ENCODE measurements around the gene RFC2.
A peak's percentile ranks its signal among the peaks of the same experiment; 100 is the strongest.
"Not testable (repeated sequence)": the region's sequence is repeated elsewhere in the genome, so short reads cannot be mapped to it uniquely, and the experiment has no call there.

Gene RFC2

GRCh38 chr7:74219416-74219815 is 34.8 kb downstream of the RFC2 start:
- no peak for DNase-seq (ENCODE audit: extremely low read depth in 1 of 2, low read depth in 1 of 2)

DNA sequence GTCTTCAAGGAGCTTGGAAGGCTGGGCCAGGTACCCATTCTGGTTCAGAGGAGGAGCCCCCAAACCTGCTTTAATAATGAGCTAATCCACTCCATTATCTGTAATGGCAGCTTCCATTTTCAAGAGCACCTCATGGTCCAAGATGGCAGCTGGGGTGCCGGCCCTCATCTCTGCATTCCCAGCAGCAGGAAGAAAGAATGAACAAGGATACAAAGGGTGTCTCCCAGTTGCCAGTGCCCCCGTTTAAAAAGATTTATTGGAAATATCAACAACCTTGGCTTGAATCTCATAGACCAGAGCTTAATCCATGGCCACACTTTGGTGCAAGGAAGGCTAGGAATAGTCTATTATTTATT is 35.9 kb downstream of the RFC2 start:
- DNase-seq (ENCODE audit: extremely low read depth in 1 of 2, low read depth in 1 of 2), result no peak

- DNase-seq (ENCODE audit: extremely low read depth in 1 of 2, low read depth in 1 of 2), result no peak
These were observed 36.5 kb downstream of the RFC2 start for GRCh38 chr7:74217455-74218342.

- DNase-seq (ENCODE audit: extremely low read depth in 1 of 2, low read depth in 1 of 2), result no peak
These were observed 37.8 kb downstream of the RFC2 start for GRCh38 chr7:74216361-74216761.

GRCh38 chr7:74215921-74216320 is 38.3 kb downstream of the RFC2 start:
- no peak for DNase-seq (ENCODE audit: extremely low read depth in 1 of 2, low read depth in 1 of 2)

DNA sequence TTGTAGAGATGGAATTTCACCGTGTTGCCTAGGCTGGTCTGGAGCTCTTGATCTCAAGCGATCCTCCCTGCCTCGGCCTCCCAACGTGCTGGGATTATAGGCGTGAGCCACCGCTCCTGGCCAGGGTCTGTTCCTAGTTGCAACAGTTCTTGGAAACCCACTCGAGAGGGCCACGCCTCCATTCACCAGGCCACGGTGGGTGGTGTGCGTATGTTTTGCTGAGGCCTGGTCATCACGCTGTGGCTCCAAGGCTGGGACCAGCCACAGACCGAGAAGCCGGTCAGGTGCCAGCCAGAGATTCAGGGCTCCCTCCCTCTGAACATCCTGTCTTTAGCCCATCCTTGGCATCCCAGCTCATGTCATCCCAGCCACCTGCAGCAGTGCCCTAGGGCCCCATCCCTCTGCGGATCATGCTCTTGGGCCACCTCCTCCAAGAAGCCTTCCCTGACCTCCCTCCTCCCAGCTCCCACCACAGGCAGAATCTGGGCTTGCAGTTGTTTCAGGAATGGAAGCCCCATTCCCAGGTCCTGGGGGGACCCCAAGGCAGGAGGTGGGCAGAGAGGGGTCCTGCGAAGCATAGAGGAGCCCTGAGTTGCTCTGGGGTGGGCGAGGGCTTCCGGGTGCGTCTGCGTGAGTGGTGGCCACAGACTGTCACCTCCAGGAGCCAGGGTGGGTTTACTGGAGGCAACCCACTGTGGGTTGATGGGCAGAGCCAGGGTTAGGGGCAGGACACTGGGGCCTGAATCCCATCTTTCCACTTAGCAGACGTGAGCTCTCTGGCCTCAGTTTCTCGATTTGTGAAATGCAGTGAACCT is 39.2 kb downstream of the RFC2 start:
- DNase-seq (ENCODE audit: extremely low read depth in 1 of 2, low read depth in 1 of 2), result no peak

- no peak for DNase-seq (ENCODE audit: extremely low read depth in 1 of 2, low read depth in 1 of 2)
These were observed 41.5 kb downstream of the RFC2 start for GRCh38 chr7:74212661-74213060.

GRCh38 chr7:74208241-74208640 is 46.0 kb downstream of the RFC2 start:
- not testable (repeated sequence) for DNase-seq (ENCODE audit: extremely low read depth in 1 of 2, low read depth in 1 of 2)

GRCh38 chr7:74207586-74207985 is 46.6 kb downstream of the RFC2 start:
- DNase-seq (ENCODE audit: extremely low read depth in 1 of 2, low read depth in 1 of 2), result no peak

GRCh38 chr7:74206589-74207120 is 47.5 kb downstream of the RFC2 start:
- peak; percentile 54 to 55 for DNase-seq (ENCODE audit: extremely low read depth in 1 of 2, low read depth in 1 of 2)

- DNase-seq (ENCODE audit: extremely low read depth in 1 of 2, low read depth in 1 of 2), result not testable (repeated sequence)
These were observed 48.1 kb downstream of the RFC2 start for GRCh38 chr7:74206052-74206451.

GRCh38 chr7:74203956-74204618 is 50.1 kb downstream of the RFC2 start:
- no peak for DNase-seq (ENCODE audit: extremely low read depth in 1 of 2, low read depth in 1 of 2)

DNA sequence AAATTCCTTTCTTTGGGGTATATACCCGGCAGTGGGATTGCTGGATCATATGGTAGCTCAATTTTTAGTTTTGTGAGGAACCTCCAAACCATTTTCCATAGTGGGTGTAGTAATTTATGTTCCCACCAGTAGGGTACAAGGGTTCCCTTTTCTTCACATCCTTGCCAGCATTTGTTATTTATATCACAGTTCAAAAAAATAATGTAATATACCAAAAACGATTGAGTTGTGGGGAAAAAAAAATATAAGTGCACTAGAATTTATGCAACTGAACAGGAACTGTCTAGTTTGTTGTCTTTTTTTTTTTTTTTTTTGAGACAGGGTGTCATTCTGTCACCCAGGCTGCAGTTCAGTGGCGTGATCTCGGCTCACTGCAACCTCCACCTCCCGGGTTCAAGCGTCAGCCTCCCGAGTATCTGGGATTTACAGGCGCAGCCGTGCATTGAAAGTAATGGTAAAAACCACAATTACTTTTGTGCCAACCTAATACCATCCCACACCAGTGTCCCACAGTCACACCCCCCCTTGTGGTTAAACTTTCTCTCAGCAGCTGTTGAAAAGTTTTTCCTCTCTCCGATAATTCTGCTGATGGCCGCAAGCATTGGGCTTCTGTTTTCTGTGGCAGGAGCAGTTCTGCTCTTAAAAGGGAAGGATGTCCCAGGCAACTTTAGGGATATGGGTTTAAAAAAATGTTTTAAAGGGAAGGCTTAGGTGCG is 51.2 kb downstream of the RFC2 start:
- no peak for DNase-seq (ENCODE audit: extremely low read depth in 1 of 2, low read depth in 1 of 2)

DNA sequence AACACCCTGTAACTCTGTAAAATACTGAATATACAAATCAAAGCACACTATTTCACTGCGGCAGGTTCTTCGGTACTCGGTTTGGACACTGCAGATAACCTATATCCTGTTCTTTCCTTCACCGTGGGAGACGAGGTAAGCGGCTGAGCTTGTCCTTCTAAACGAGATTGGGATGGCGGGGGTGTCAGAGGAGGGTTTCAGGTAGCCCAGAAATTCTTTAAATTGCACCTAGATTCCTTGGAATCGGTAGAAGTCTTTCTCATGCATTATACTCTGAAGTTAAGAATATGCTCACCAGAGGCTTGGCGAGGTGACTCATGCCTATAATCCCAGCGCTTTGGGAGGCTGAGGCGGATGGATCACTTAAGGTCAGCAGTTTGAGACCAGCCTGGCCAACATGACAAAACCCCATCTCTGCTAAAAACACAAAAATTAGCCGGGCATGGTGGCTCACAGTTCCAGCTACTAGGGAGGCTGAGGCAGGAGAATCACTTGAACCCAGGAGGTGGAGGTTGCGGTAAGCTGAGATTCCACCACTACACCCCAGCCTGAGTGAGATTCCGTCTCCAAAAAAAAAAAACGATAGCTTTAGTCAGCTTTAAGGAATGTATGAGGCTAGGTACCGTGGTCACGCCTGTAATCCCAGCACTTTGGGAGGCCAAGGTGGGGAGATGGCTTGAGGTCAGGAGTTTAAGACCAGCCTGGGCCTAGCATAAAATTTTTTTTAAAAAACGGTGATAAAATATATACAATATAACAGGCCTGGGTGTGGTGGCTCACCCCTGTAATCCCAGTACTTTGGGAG is 54.4 kb downstream of the RFC2 start:
- no peak for DNase-seq (ENCODE audit: extremely low read depth in 1 of 2, low read depth in 1 of 2)

DNA sequence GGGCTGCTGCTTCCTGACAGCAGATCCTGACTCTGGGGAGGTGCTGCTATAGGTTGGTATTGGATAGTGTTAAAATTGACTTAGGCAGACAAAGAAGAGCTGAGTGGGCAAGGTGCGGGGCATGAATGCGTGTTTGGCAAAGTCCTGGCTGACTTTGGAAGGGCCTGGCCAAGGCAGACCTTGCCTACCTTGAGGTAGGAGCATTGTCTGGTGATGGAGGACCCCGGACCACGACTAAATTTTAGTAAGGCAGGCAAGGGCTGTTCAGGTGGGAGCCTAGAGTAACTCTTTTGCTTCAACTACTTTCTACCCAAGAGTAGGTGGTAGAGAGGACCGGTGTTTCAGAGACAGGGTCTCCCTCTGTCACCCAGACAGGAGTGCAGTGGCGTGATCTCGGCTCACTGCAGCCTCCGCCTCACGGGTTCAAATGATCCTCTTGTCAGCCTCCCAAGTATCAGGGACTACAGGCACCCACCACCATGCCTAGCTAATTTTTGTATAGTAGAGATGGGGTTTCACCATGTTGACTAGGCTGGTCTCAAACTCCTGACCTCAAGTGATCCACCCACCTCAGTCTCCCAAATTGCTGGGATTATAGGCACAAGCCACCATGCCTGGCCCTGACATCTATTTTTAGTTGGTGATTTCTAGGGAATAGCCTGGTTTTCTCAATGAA is 56.6 kb downstream of the RFC2 start:
- no peak for DNase-seq (ENCODE audit: extremely low read depth in 1 of 2, low read depth in 1 of 2)

GRCh38 chr7:74195968-74196654 is 58.1 kb downstream of the RFC2 start:
- DNase-seq (ENCODE audit: extremely low read depth in 1 of 2, low read depth in 1 of 2), result not testable (repeated sequence)

- not testable (repeated sequence) for DNase-seq (ENCODE audit: extremely low read depth in 1 of 2, low read depth in 1 of 2)
These were observed 58.9 kb downstream of the RFC2 start for GRCh38 chr7:74195139-74195860.

DNA sequence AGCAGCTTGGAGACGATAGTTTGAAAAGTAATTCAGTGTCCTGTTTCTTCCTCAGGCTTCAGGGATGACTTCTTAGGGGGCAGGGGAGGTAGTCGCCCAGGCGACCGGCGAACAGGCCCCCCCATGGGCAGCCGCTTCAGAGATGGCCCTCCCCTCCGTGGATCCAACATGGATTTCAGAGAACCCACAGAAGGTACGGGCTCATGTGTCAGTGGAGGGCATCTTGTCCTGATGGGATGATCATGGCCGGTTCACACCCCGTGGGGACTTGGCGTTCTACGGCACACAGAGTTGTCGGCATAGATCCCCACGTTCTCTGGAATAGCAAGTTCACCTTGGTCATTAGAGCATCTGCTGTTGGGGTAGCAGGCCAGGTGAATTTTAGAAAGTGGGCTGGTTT is 59.5 kb downstream of the RFC2 start:
- DNase-seq (ENCODE audit: extremely low read depth in 1 of 2, low read depth in 1 of 2), result no peak
